GM20431 (cell line): ENCODE results near the gene TLE1.

Source experiments
- in situ Hi-C: fragments of 300-500 bp; cut with MseI, MboI; formaldehyde crosslinking; loops from one replicate; pipeline ENCODE4 v1.15.0; 2020; ENCODE audit warnings: low sequenced_read_pairs; ENCODE audit not compliant: unreplicated experiment

The TLE1 gene

GRCh38 chr9:81559709-81560108 lies 129.6 kb downstream of the TLE1 start:
- in situ Hi-C loops: no loop called here

GRCh38 chr9:81559197-81559596 lies 130.2 kb downstream of the TLE1 start:
- in situ Hi-C loops: no loop called here

- in situ Hi-C loops: no loop called here
Measured at GRCh38 chr9:81558091-81558830, 131.1 kb downstream of the TLE1 start.

GRCh38 chr9:81557452-81558090 lies 131.8 kb downstream of the TLE1 start:
- in situ Hi-C loops: no loop called here

- in situ Hi-C loops: no loop called here
Measured at GRCh38 chr9:81556923-81557322, 132.4 kb downstream of the TLE1 start.

- in situ Hi-C loops: no loop called here
Measured at GRCh38 chr9:81552581-81552991, 136.8 kb downstream of the TLE1 start.

GRCh38 chr9:81550207-81550583 lies 139.2 kb downstream of the TLE1 start:
- in situ Hi-C loops: no loop called here

GRCh38 chr9:81549500-81550206 lies 139.7 kb downstream of the TLE1 start:
- in situ Hi-C loops: no loop called here

- in situ Hi-C loops: no loop called here
Measured at GRCh38 chr9:81548911-81549310, 140.4 kb downstream of the TLE1 start.

GRCh38 chr9:81546489-81546888 lies 142.9 kb downstream of the TLE1 start:
- in situ Hi-C loops: no loop called here

GRCh38 chr9:81543695-81544094 lies 145.7 kb downstream of the TLE1 start:
- in situ Hi-C loops: no loop called here

- in situ Hi-C loops: no loop called here
Measured at GRCh38 chr9:81542118-81542889, 147.0 kb downstream of the TLE1 start.

GRCh38 chr9:81540142-81540710 lies 149.1 kb downstream of the TLE1 start:
- in situ Hi-C loops: no loop called here

GRCh38 chr9:81539317-81539716 lies 150.0 kb downstream of the TLE1 start:
- in situ Hi-C loops: no loop called here

- in situ Hi-C loops: no loop called here
Measured at GRCh38 chr9:81538890-81539289, 150.5 kb downstream of the TLE1 start.

GRCh38 chr9:81537964-81538363 lies 151.4 kb downstream of the TLE1 start:
- in situ Hi-C loops: no loop called here

GRCh38 chr9:81536242-81537025 lies 152.9 kb downstream of the TLE1 start:
- in situ Hi-C loops: no loop called here

- in situ Hi-C loops: no loop called here
Measured at GRCh38 chr9:81535542-81536241, 153.7 kb downstream of the TLE1 start.
